ENCODE measurements around the gene UNCX. TPM values are rescaled to one million over a fixed set of nuclear protein-coding genes. Genes with fewer than 3 reads are reported as not detected.

UNCX gene
- total RNA-seq, 3 donors from 2014 or later: not detected

DNA sequence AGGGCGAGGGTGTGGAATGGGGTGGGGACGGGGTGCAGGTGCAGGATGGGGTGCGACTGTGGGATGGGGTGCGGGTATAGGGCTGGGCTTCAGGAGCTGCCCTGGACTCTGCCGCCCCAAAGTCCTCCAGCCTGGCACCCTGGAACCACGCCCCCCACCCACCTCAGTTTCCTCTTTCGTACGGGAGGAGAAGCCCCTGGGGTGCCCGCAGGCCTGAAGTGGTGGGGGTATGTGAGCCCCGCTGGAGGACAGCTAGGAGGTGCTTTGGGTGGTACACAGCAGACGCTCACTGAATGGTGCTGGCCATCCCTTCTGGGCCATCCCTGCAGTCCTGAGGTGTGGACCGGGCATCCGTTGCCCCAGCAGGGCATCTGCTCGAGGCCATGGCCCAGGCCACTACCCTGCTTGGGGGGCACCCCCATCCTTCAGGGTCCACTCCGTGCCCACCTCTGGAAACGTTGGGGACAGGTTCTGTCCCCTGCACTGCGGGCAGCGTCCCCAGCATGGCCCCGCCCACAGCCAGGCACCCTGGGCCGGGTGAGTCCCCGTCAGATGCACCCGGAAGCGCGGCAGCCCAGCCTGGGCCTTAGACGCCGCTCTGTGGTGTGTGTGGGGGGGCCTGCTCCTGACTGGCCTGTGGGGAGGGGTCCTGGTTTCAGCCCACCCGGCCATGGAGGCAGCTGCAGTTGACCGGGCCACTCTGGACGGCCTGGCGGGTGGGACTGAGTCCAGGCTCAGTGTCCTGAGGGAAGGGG, 41.6 kb downstream of the UNCX start:
- Histone ChIP-seq H3K36me3 (no peaks in the 10 kb centered on the region), H3K4me3 (no peak overlapping the region), H3K9me3 (peaks cover 0 to 3% of the 10 kb centered on the region in 2 donors), H3K27ac (no peak overlapping the region), H3K4me1 (no peaks in the 10 kb centered on the region), H3K27me3 (peaks cover 0 to 65% of the 10 kb centered on the region in 2 donors)
- no peak for TF ChIP-seq POLR2AphosphoS5 (IDR thresholded peaks at IDR 0.05)
- TF ChIP-seq, protein P1, sequence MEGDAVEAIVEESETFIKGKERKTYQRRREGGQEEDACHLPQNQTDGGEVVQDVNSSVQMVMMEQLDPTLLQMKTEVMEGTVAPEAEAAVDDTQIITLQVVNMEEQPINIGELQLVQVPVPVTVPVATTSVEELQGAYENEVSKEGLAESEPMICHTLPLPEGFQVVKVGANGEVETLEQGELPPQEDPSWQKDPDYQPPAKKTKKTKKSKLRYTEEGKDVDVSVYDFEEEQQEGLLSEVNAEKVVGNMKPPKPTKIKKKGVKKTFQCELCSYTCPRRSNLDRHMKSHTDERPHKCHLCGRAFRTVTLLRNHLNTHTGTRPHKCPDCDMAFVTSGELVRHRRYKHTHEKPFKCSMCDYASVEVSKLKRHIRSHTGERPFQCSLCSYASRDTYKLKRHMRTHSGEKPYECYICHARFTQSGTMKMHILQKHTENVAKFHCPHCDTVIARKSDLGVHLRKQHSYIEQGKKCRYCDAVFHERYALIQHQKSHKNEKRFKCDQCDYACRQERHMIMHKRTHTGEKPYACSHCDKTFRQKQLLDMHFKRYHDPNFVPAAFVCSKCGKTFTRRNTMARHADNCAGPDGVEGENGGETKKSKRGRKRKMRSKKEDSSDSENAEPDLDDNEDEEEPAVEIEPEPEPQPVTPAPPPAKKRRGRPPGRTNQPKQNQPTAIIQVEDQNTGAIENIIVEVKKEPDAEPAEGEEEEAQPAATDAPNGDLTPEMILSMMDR (IDR thresholded peaks at IDR 0.05): no peak
- TF ChIP-seq POLR2A (IDR thresholded peaks at IDR 0.05): no peak
- DNase-seq (ENCODE audit: low spot score in 2 of 2): no peak
- intact Hi-C loops (cut with DNase I; ENCODE audit: low total_unique reads): no loop called here

DNA sequence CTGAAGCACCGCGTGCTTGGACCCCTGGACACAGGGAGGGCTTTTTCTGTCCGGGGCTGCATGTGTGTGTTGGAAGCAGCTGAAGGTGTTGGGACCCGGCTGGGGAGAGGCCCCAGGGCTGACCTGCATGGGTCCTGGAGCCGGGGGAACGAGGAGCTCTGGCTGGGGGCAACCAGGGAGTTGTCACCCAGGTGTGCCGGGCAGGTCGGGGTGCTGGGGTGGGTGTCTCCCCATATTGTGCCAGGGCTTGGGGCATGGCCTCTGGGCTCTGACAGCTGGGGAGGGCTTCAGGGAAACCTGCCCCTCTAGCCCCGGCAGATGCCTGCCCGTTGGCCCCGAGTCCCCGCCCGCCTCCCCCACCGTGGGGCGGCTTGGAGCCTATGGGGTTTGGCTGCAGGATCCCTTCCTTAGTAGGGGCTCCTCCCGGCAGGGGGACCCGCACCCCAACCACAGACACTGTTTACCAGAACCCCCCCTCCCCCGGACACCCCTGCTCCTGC, 42.3 kb downstream of the UNCX start:
- H3K27ac ChIP-seq: no peak overlapping the region
- H3K9me3 ChIP-seq: peaks cover 0 to 3% of the 10 kb centered on the region in 2 donors
- TF ChIP-seq, protein P1 (IDR thresholded peaks at IDR 0.05): no peak
- TF ChIP-seq POLR2AphosphoS5 (IDR thresholded peaks at IDR 0.05): no peak
- no peak for TF ChIP-seq POLR2A (IDR thresholded peaks at IDR 0.05)
- no peak overlapping the region for H3K4me3 ChIP-seq
- H3K36me3 ChIP-seq: no peaks in the 10 kb centered on the region
- DNase-seq (ENCODE audit: low spot score in 2 of 2): no peak
- H3K4me1 ChIP-seq: no peaks in the 10 kb centered on the region
- intact Hi-C loops (cut with DNase I; ENCODE audit: low total_unique reads): no loop called here
- H3K27me3 ChIP-seq: peaks cover 0 to 59% of the 10 kb centered on the region in 2 donors

DNA sequence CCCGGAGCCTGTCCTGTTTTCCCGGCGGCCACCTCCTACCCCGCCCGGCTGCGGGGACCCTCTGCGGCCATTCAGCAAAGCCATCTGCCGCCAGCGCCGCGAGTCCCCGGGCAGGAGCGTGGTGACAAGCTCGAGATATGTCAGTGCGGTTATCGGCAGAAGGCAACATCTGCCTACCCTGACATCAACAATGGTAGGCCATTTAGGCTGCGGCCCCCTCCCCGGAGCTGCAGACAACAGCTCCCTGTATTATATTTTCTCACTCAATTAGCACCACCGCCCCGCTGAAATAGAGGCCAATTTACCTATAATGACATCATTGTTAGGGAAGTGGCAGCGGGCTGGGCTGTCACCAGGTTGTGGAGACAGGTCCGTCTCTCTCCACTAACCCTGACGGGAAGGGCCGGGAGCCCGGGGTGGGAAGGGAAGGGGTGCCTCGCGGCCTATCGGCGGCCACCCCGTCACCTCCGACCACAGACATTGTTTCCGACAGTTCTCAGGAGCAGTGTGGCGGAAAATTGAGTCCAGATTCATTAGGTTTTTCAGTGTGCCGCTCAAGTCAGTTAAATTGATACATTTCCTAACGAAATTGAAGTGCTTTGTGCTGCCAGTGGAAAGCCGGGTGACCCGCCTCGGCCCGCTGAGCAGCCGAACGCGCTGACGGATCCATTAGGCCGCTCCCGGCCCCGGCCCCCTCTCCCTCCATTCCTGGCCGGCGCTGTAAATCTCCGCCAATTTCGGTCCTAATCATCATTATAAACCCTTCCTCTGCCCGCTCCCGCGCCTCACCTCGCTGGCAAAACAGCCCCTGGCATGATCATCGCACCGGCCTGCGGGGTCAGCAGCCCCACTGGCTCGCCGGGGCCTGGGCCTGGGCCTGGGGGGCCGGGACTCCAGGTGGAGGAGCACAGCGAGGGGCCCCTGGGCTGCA, 43.0 kb downstream of the UNCX start:
- Histone ChIP-seq H3K36me3 (no peaks in the 10 kb centered on the region), H3K27me3 (peaks cover 0 to 51% of the 10 kb centered on the region in 2 donors), H3K9me3 (peaks cover 0 to 3% of the 10 kb centered on the region in 2 donors), H3K4me1 (no peaks in the 10 kb centered on the region), H3K27ac (no peak overlapping the region), H3K4me3 (no peak overlapping the region)
- TF ChIP-seq POLR2A (IDR thresholded peaks at IDR 0.05): no peak
- TF ChIP-seq, protein P1 (IDR thresholded peaks at IDR 0.05): no peak
- no peak for TF ChIP-seq POLR2AphosphoS5 (IDR thresholded peaks at IDR 0.05)
- intact Hi-C loops (cut with DNase I; ENCODE audit: low total_unique reads): no loop called here
- no peak for DNase-seq (ENCODE audit: low spot score in 2 of 2)

DNA sequence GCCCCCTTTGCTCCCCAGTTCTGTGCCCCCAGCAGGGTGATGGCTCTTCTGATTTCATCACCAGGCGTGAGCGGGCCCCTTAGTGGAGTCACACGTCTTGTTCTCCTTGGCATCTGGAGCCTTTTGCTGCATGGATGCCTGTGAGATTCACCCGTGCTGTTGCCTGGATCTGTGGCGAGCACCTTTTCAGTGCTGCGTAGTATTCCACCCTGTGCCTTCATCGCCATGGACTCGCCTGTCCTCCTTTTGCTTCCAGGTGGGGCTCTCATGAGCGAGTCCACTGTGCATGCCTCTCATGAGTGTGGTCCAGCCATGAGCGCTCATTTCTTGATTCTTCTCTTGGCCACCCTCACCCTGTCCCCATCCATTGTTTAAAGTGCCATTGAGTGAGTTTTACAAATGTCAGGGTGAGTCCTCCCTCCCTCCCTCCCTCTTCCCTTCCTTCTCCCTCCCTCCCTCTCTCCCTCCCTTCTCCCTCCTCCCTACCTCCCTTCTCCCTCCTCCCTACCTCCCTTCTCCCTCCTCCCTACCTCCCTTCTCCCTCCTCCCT, 44.0 kb downstream of the UNCX start:
- TF ChIP-seq, protein P1 (IDR thresholded peaks at IDR 0.05): no peak
- TF ChIP-seq POLR2A (IDR thresholded peaks at IDR 0.05) (no peak), POLR2AphosphoS5 (IDR thresholded peaks at IDR 0.05) (no peak)
- intact Hi-C loops (cut with DNase I; ENCODE audit: low total_unique reads): no loop called here
- Histone ChIP-seq H3K4me1 (no peaks in the 10 kb centered on the region), H3K27ac (no peak overlapping the region), H3K4me3 (no peak overlapping the region), H3K36me3 (no peaks in the 10 kb centered on the region), H3K27me3 (peaks cover 0 to 41% of the 10 kb centered on the region in 2 donors), H3K9me3 (peaks cover 0 to 3% of the 10 kb centered on the region in 2 donors)
- no peak for DNase-seq (ENCODE audit: low spot score in 2 of 2)

Measured in breast epithelium (tissue), 4 donors.